AG04450 (cell line): ENCODE data around the gene RFXAP. TPM values are rescaled to one million over a fixed set of nuclear protein-coding genes. Genes with fewer than 3 reads are reported as not detected.

Source experiments
- CTCF ChIA-PET: fragments of 300-600, 350-600 bp; formaldehyde crosslinking; extraction: SDS; loops from one replicate; lab custom pipeline; 2022; ENCODE audit warnings: antibody characterized with exemption, inconsistent platforms; lab: Charles Lee
- POLR2A ChIA-PET: fragments of 350-600 bp; formaldehyde crosslinking; extraction: SDS; loops from one replicate; lab custom pipeline; 2021; ENCODE audit warnings: antibody characterized with exemption, inconsistent platforms; lab: Yijun Ruan, JAX
- DNase-seq: peaks from one replicate; pipeline ENCODE4 v3.0.0-alpha.2; 2011; ENCODE audit warnings: low read depth, low spot score
- H3K27ac ChIP-seq: one replicate; pipeline ENCODE4 v1.5.1; 2012; ENCODE audit warnings: low read depth, low read length, control low read depth
- H3K27me3 ChIP-seq: one replicate; pipeline ENCODE4 v1.6.0; 2012; ENCODE audit warnings: low read length; ENCODE audit not compliant: control insufficient read depth, insufficient read depth
- H3K4me3 ChIP-seq: 2 replicates; pipeline ENCODE4 v1.5.1; 2011; ENCODE audit warnings: mild to moderate bottlenecking, low read depth, low read length, control low read depth
- H3K9me3 ChIP-seq: 2 replicates; pipeline ENCODE4 v1.5.1; 2012; ENCODE audit warnings: low read length; ENCODE audit not compliant: control insufficient read depth, insufficient read depth
- polyA plus RNA-seq: library from polyadenylated mRNA; depleted of rRNA; stranded (reverse); fragments of >200 nt; gene quantifications from 2 replicates; pipeline ENCODE4 v1.2.3, GENCODE V29; 2011
- TF ChIP-seq, protein P1 (sequence below): IDR thresholded peaks from 2 replicates; pipeline ENCODE4 v1.5.1; 2011; ENCODE audit warnings: low read depth, low read length, control low read depth, inconsistent platforms

RFXAP gene
- polyA plus RNA-seq, 1 experiment, result 4.0 TPM

DNA sequence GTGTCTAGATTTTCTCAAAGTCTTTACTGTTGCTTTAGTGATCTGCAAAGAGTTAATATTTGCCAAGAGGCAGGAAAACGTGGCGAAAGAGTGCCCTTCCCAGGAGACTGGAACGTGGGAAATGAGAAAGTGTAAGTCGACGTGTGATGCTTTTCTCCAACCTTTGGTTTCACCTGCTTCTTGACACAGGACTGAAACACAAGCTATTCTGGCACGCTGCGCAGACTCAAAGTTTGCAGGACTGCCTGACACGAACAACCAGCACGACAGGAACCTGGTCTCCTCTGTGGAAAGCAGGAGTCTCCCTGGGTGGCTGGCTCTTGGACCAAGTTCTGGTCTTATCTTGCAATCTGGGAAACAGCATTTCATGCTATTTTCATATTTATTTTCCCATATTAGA, 28.6 kb downstream of the RFXAP start:
- Histone ChIP-seq H3K4me3 (no peak overlapping the region), H3K27ac (no peak overlapping the region), H3K9me3 (no peaks in the 10 kb centered on the region), H3K27me3 (no peaks in the 10 kb centered on the region)
- POLR2A ChIA-PET, result no interaction called here
- CTCF ChIA-PET, result interaction anchor here (2.4 to 17.8 kb wide), 2 partner anchors 10 to 134 kb away, joined by 20 to 432 read pairs; no protein-coding TSS in a partner anchor
- TF ChIP-seq, protein P1, sequence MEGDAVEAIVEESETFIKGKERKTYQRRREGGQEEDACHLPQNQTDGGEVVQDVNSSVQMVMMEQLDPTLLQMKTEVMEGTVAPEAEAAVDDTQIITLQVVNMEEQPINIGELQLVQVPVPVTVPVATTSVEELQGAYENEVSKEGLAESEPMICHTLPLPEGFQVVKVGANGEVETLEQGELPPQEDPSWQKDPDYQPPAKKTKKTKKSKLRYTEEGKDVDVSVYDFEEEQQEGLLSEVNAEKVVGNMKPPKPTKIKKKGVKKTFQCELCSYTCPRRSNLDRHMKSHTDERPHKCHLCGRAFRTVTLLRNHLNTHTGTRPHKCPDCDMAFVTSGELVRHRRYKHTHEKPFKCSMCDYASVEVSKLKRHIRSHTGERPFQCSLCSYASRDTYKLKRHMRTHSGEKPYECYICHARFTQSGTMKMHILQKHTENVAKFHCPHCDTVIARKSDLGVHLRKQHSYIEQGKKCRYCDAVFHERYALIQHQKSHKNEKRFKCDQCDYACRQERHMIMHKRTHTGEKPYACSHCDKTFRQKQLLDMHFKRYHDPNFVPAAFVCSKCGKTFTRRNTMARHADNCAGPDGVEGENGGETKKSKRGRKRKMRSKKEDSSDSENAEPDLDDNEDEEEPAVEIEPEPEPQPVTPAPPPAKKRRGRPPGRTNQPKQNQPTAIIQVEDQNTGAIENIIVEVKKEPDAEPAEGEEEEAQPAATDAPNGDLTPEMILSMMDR, result no peak
- DNase-seq, result no peak

DNA sequence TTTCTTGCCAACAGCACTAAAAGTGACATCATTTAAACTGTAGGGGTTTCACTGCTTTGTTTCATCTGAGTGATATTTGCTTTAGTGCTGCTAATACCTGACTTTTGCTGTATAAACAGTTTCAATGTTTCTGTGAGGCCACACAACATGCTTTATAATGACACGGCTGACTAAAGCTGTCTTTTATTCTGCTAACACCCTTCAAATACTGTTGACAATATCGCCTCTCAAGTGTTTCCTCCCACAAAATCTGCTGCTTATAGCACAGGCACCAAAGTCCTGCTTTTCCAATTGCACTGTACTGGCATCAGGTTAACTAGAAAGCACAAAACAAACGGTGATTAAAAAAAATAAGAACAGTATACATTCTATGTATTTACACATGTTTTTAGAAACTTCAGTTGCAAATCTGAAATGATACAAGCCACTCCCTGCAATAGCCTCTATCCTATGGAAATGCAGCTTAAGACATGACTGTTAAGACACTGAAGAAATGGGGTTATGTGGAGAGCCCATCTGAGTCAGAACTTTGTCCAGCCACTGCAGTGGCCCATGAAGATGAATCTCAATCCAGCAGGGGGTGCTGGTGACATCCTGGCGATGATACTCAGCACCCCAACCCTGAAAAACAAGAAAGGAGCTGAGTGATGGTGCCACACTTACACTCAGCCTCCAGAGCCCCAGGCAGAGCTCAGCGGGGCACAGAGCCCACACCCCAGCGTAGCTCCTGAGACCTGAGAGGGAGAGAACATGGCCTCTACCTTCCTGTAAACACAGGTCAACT, 29.4 kb downstream of the RFXAP start:
- CTCF ChIA-PET, result interaction anchor here (0.5 to 17.8 kb wide), 16 partner anchors 9 to 503 kb away, joined by 3 to 432 read pairs (median 4); no protein-coding TSS in a partner anchor
- DNase-seq, result no peak
- Histone ChIP-seq H3K27ac (no peak overlapping the region), H3K9me3 (no peaks in the 10 kb centered on the region), H3K4me3 (no peak overlapping the region), H3K27me3 (no peaks in the 10 kb centered on the region)
- POLR2A ChIA-PET, result no interaction called here
- TF ChIP-seq, protein P1, result 0 out of 2 replicates have a peak, but pooled peaks have one; percentile 20

DNA sequence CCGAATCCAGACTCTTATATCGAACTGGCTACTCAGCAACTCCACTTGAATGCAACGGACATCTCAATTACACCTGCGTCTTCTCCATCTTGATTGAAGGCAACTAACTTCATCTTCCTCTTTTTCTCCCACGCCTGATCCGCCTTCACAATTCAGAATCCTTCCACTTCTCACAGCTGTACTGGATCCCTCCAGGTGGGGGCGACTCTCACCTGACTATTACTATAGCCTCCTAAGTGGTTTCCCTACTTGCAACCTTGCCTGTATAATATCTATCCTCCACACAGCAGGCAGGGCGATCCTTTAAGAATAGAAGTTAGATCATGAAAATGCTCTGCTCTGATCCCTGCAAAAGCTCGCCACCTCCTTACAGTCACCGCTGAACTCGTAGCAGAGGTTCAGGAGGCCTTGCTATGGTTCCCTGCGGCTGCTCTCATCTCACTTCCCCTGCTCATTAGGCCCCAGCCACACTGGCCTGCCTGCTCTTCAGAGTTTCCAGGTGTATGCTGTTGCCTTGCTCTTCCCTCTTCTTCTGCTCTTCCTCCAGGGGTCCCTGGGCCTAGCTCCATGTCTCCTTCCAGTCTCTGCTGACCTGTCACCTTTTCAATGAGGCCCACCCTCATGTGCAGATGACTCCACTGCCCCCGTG, 31.9 kb downstream of the RFXAP start:
- H3K27ac ChIP-seq, result no peak overlapping the region
- TF ChIP-seq, protein P1, result peak; percentile 33
- H3K9me3 ChIP-seq, result no peaks in the 10 kb centered on the region
- ChIA-PET POLR2A (no interaction called here), CTCF (interaction anchor here (0.6 to 17.8 kb wide), 4 partner anchors 10 to 184 kb away, joined by 4 to 432 read pairs (median 6); no protein-coding TSS in a partner anchor)
- H3K4me3 ChIP-seq, result no peak overlapping the region
- no peaks in the 10 kb centered on the region for H3K27me3 ChIP-seq
- no peak for DNase-seq

DNA sequence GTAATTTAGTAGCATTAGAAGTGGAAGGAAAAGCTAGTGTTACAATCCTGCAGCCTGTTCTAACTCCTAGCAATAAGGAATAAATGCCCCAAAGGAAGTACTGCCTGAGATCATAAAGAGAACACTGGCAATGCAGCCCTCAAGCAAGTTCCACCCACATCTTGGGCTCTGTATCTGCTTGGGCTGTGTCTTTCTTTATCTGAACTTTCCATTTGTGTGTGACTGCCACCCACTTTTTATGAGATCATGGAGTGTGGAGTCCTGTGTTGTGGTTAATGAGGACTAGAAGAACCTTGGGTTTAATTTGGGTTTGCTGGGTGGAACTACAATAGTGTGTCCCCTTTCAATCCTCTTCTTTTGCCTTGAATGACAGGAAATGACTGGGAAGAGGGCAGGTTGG, 38.2 kb downstream of the RFXAP start:
- no peak for DNase-seq
- Histone ChIP-seq H3K27me3 (no peaks in the 10 kb centered on the region), H3K9me3 (no peaks in the 10 kb centered on the region), H3K4me3 (no peak overlapping the region), H3K27ac (no peak overlapping the region)
- ChIA-PET CTCF (interaction anchor here (1.1 to 17.8 kb wide), 13 partner anchors 9 to 143 kb away, joined by 3 to 432 read pairs (median 12); partner anchors contain the start of genes ALG5 and EXOSC8), POLR2A (no interaction called here)
- TF ChIP-seq, protein P1, result no peak
